ENCODE data around the gene BTBD3. TPM values are rescaled to one million over a fixed set of nuclear protein-coding genes. Genes with fewer than 3 reads are reported as not detected.

Gene BTBD3
- total and polyA plus RNA-seq, 2 experiments from 2014 or later, result 15.5 to 33.2 TPM

- no peak overlapping the region for H3K27ac ChIP-seq
- H3K36me3 ChIP-seq, result no peaks in the 10 kb centered on the region
- no peaks in the 10 kb centered on the region for H3K27me3 ChIP-seq
- no peaks in the 10 kb centered on the region for H3K9me3 ChIP-seq (ENCODE audit: low read depth)
- TF ChIP-seq CTCF (IDR thresholded peaks at IDR 0.05; ENCODE audit: low read depth, low read length), result no peak
- no peak overlapping the region for H3K4me3 ChIP-seq
- DNase-seq (ENCODE audit: low read depth in 1 of 2, low spot score in 1 of 2), result no peak
- no peaks in the 10 kb centered on the region for H3K4me1 ChIP-seq (ENCODE audit: low read depth)
Measured at GRCh38 chr20:11941593-11942246, 24.0 kb downstream of the BTBD3 start.

GRCh38 chr20:11943778-11944177, 26.1 kb downstream of the BTBD3 start:
- Histone ChIP-seq H3K9me3 (ENCODE audit: low read depth) (no peaks in the 10 kb centered on the region), H3K4me3 (no peak overlapping the region), H3K27ac (no peak overlapping the region), H3K36me3 (no peaks in the 10 kb centered on the region), H3K4me1 (ENCODE audit: low read depth) (no peaks in the 10 kb centered on the region), H3K27me3 (no peaks in the 10 kb centered on the region)
- no peak for TF ChIP-seq CTCF (IDR thresholded peaks at IDR 0.05; ENCODE audit: low read depth, low read length)
- no peak for DNase-seq (ENCODE audit: low read depth in 1 of 2, low spot score in 1 of 2)

- Histone ChIP-seq H3K4me1 (ENCODE audit: low read depth) (no peaks in the 10 kb centered on the region), H3K9me3 (ENCODE audit: low read depth) (no peaks in the 10 kb centered on the region), H3K27ac (no peak overlapping the region), H3K36me3 (no peaks in the 10 kb centered on the region), H3K27me3 (no peaks in the 10 kb centered on the region), H3K4me3 (no peak overlapping the region)
- no peak for TF ChIP-seq CTCF (IDR thresholded peaks at IDR 0.05; ENCODE audit: low read depth, low read length)
- no peak for DNase-seq (ENCODE audit: low read depth in 1 of 2, low spot score in 1 of 2)
Measured at GRCh38 chr20:11948806-11949205, 31.1 kb downstream of the BTBD3 start.

- no peaks in the 10 kb centered on the region for H3K36me3 ChIP-seq
- DNase-seq (ENCODE audit: low read depth in 1 of 2, low spot score in 1 of 2), result no peak
- no peaks in the 10 kb centered on the region for H3K27me3 ChIP-seq
- TF ChIP-seq CTCF (IDR thresholded peaks at IDR 0.05; ENCODE audit: low read depth, low read length), result no peak
- H3K27ac ChIP-seq, result no peak overlapping the region
- no peak overlapping the region for H3K4me3 ChIP-seq
- no peaks in the 10 kb centered on the region for H3K4me1 ChIP-seq (ENCODE audit: low read depth)
- no peaks in the 10 kb centered on the region for H3K9me3 ChIP-seq (ENCODE audit: low read depth)
Measured at GRCh38 chr20:11949711-11950110, 32.0 kb downstream of the BTBD3 start.

DNA sequence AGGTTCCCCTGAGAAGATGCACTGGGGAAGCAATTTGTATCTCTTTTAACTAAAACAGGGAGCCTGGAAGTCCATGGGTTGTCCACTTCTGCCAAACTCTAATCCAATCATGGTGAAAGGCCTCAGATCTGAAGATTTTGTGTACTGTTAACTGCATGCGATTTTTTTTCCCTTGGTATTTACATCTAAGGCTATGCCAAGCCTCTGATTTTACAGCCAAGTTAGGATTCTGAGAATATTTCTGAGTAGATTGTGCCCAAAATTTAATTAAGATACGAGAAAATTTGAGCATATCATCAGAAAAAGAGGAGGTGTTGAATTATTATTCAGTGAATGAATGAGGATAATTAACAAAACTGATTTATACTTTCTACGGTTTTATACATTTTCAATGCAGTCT, 34.0 kb downstream of the BTBD3 start:
- no peak overlapping the region for H3K27ac ChIP-seq
- no peak overlapping the region for H3K4me3 ChIP-seq
- no peak for DNase-seq (ENCODE audit: low read depth in 1 of 2, low spot score in 1 of 2)
- no peak for TF ChIP-seq CTCF (IDR thresholded peaks at IDR 0.05; ENCODE audit: low read depth, low read length)
- H3K9me3 ChIP-seq (ENCODE audit: low read depth), result no peaks in the 10 kb centered on the region
- no peaks in the 10 kb centered on the region for H3K36me3 ChIP-seq
- no peaks in the 10 kb centered on the region for H3K27me3 ChIP-seq
- H3K4me1 ChIP-seq (ENCODE audit: low read depth), result no peaks in the 10 kb centered on the region

Measured in cardiac muscle cell (in vitro differentiated cells and primary cell).